Fibroblast of lung (primary cell): ENCODE results near the gene CEP63.

Experiments
- EZH2 ChIP-seq: IDR thresholded peaks from 2 replicates; pipeline ENCODE4 v1.5.1; 2012; ENCODE audit warnings: low read length, control low read depth, mild to moderate bottlenecking; ENCODE audit errors: missing control alignments
- TF ChIP-seq, protein P1 (sequence below), 2 donors: IDR thresholded peaks in 1 of 2; conservative IDR thresholded peaks in 1 of 2; 1 replicate in 1 of 2; 2 replicates in 1 of 2; pipeline ENCODE4 v1.5.1; 2011 to 2012; ENCODE audit warnings: low read length in 2 of 2, control low read depth in 1 of 2, inconsistent platforms in 1 of 2, low read depth in 1 of 2, mild to moderate bottlenecking in 1 of 2

DNA sequence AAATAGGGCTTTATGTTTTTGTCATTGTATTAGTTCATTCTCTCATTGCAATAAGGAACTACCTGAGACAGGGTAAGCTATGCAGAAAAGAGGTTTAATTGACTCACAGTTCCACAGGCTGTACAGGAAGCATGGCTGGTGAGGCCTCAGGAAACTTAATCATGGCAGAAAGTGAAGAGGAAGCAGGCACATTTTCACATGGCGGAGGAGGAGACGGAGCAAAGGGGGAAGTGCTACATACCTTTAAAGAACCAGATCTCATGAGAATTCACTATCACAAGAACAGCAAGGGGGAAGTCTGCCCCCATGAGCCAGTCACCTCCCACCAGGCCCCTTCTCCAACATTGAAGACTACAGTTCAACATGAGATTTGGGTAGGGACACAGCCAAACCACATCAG lies 25.6 kb downstream of the CEP63 start:
- TF ChIP-seq, protein P1, sequence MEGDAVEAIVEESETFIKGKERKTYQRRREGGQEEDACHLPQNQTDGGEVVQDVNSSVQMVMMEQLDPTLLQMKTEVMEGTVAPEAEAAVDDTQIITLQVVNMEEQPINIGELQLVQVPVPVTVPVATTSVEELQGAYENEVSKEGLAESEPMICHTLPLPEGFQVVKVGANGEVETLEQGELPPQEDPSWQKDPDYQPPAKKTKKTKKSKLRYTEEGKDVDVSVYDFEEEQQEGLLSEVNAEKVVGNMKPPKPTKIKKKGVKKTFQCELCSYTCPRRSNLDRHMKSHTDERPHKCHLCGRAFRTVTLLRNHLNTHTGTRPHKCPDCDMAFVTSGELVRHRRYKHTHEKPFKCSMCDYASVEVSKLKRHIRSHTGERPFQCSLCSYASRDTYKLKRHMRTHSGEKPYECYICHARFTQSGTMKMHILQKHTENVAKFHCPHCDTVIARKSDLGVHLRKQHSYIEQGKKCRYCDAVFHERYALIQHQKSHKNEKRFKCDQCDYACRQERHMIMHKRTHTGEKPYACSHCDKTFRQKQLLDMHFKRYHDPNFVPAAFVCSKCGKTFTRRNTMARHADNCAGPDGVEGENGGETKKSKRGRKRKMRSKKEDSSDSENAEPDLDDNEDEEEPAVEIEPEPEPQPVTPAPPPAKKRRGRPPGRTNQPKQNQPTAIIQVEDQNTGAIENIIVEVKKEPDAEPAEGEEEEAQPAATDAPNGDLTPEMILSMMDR (conservative IDR thresholded peaks at IDR 0.05 in 1 of 2, IDR thresholded peaks at IDR 0.05 in 1 of 2; ENCODE audit: low read depth in 1 of 2, low read length in 2 of 2) = no peak
- TF ChIP-seq EZH2 = no peak
